Measurements from ENCODE around the gene DDX5.
"Not testable (repeated sequence)": the region's sequence is repeated elsewhere in the genome, so short reads cannot be mapped to it uniquely, and the experiment has no call there.

DDX5 gene

GRCh38 chr17:64480951-64481350 lies 25.1 kb downstream of the DDX5 start:
- no peak for DNase-seq
- Histone ChIP-seq H3K27me3 (no peaks in the 10 kb centered on the region), H3K4me1 (no peaks in the 10 kb centered on the region), H3K4me3 (ENCODE audit: low read depth, low read length) (no peak overlapping the region), H3K9me3 (no peaks in the 10 kb centered on the region), H3K36me3 (peaks cover 38% of the 10 kb centered on the region)
- TF ChIP-seq CTCF (IDR thresholded peaks at IDR 0.05; ENCODE audit: low read depth, low read length) = no peak

GRCh38 chr17:64477849-64478248 lies 28.2 kb downstream of the DDX5 start:
- no peak overlapping the region for H3K4me3 ChIP-seq (ENCODE audit: low read depth, low read length)
- H3K36me3 ChIP-seq = peaks cover 15% of the 10 kb centered on the region
- no peaks in the 10 kb centered on the region for H3K9me3 ChIP-seq
- DNase-seq = no peak
- H3K27me3 ChIP-seq = no peaks in the 10 kb centered on the region
- H3K4me1 ChIP-seq = no peaks in the 10 kb centered on the region
- TF ChIP-seq CTCF (IDR thresholded peaks at IDR 0.05; ENCODE audit: low read depth, low read length) = no peak

GRCh38 chr17:64472564-64472963 lies 33.5 kb downstream of the DDX5 start:
- no peaks in the 10 kb centered on the region for H3K9me3 ChIP-seq
- DNase-seq = no peak
- no peaks in the 10 kb centered on the region for H3K36me3 ChIP-seq
- H3K27me3 ChIP-seq = no peaks in the 10 kb centered on the region
- no peak for TF ChIP-seq CTCF (IDR thresholded peaks at IDR 0.05; ENCODE audit: low read depth, low read length)
- no peak overlapping the region for H3K4me3 ChIP-seq (ENCODE audit: low read depth, low read length)
- no peaks in the 10 kb centered on the region; the same call in 1 of the 2 replicates for H3K4me1 ChIP-seq

GRCh38 chr17:64471440-64471839 lies 34.6 kb downstream of the DDX5 start:
- Histone ChIP-seq H3K4me3 (ENCODE audit: low read depth, low read length) (no peak overlapping the region), H3K9me3 (no peaks in the 10 kb centered on the region), H3K27me3 (no peaks in the 10 kb centered on the region), H3K36me3 (no peaks in the 10 kb centered on the region), H3K4me1 (no peaks in the 10 kb centered on the region; the same call in none of the 2 replicates)
- DNase-seq = no peak
- TF ChIP-seq CTCF (IDR thresholded peaks at IDR 0.05; ENCODE audit: low read depth, low read length) = no peak

GRCh38 chr17:64470625-64471024 lies 35.5 kb downstream of the DDX5 start:
- no peak overlapping the region for H3K4me3 ChIP-seq (ENCODE audit: low read depth, low read length)
- no peak for DNase-seq
- no peaks in the 10 kb centered on the region for H3K36me3 ChIP-seq

GRCh38 chr17:64466834-64467233 lies 39.3 kb downstream of the DDX5 start:
- not testable (repeated sequence) for H3K4me1 ChIP-seq; H3K9me3 ChIP-seq; DNase-seq; H3K36me3 ChIP-seq; H3K4me3 ChIP-seq (ENCODE audit: low read depth, low read length); H3K27me3 ChIP-seq

More at GRCh38 chr17:64470625-64471024, 35.5 kb downstream of the DDX5 start:
- Histone ChIP-seq H3K27me3 (no peaks in the 10 kb centered on the region), H3K4me1 (peaks cover 7% of the 10 kb centered on the region), H3K9me3 (no peaks in the 10 kb centered on the region)
- no peak for TF ChIP-seq CTCF (IDR thresholded peaks at IDR 0.05; ENCODE audit: low read depth, low read length)
